ENCODE results near the gene BIRC2. TPM values are rescaled to one million over a fixed set of nuclear protein-coding genes. Genes with fewer than 3 reads are reported as not detected.

Gene BIRC2
- total and polyA plus RNA-seq, 2 experiments from 2014 or later = 15.3 to 25.2 TPM

- Mint-ChIP-seq H3K27me3 (ENCODE audit: insufficient read depth, low read depth, poor library complexity) (no peaks in the 10 kb centered on the region), H3K27ac (no peak overlapping the region), H3K4me1 (no peaks in the 10 kb centered on the region), H3K4me3 (no peak overlapping the region), H3K36me3 (ENCODE audit: low read depth) (peaks cover 28% of the 10 kb centered on the region), H3K9me3 (peaks cover 14% of the 10 kb centered on the region; the same call in 2 of the 3 replicates)
- no peak for TF ChIP-seq EZH2 (IDR thresholded peaks at IDR 0.05; ENCODE audit: low read depth, unreplicated experiment)
- no peak for TF ChIP-seq CREB1 (CRISPR knock-in tag; IDR thresholded peaks at IDR 0.05; ENCODE audit: low read depth)
- no peak for TF ChIP-seq POLR2AphosphoS5 (IDR thresholded peaks at IDR 0.05; ENCODE audit: low read depth)
- TF ChIP-seq STAT1 (IDR thresholded peaks at IDR 0.05; ENCODE audit: unreplicated experiment) = no peak
- TF ChIP-seq REST (IDR thresholded peaks at IDR 0.05; ENCODE audit: unreplicated experiment) = no peak
- TF ChIP-seq NANOG (IDR thresholded peaks at IDR 0.05; ENCODE audit: borderline replicate concordance) = no peak
- TF ChIP-seq CTCF (conservative IDR thresholded peaks at IDR 0.05; ENCODE audit: low read depth in 2 of 2) = no peak
- no peak for TF ChIP-seq ZNF114 (CRISPR knock-in tag; IDR thresholded peaks at IDR 0.05)
- TF ChIP-seq EZH2phosphoT487 (IDR thresholded peaks at IDR 0.05; ENCODE audit: unreplicated experiment) = no peak
- TF ChIP-seq ZNF331 (CRISPR knock-in tag; IDR thresholded peaks at IDR 0.05; ENCODE audit: low read depth) = no peak
- TF ChIP-seq ZNF462 (CRISPR knock-in tag; IDR thresholded peaks at IDR 0.05) = no peak
- TF ChIP-seq JUNB (IDR thresholded peaks at IDR 0.05; ENCODE audit: unreplicated experiment) = no peak
- TF ChIP-seq ETS1 (IDR thresholded peaks at IDR 0.05) = no peak
- Histone ChIP-seq H4K20me1 (replicated peaks; ENCODE audit: insufficient read depth) (peaks cover 3% of the 10 kb centered on the region), H3K4me1 (ENCODE audit: insufficient read depth) (no peaks in the 10 kb centered on the region), H3F3A (replicated peaks; ENCODE audit: low read depth) (no peaks in the 10 kb centered on the region), H3K9me2 (ENCODE audit: insufficient read depth) (no peaks in the 10 kb centered on the region), H3K36me3 (ENCODE audit: insufficient read depth) (no peaks in the 10 kb centered on the region), H3K79me2 (replicated peaks; ENCODE audit: insufficient read depth) (peaks cover 55% of the 10 kb centered on the region), H3K27ac (ENCODE audit: low read depth) (no peak overlapping the region), H2AFZ (no peak overlapping the region), H3K4me3 (no peak overlapping the region), H3K4me2 (no peak overlapping the region), H3K27me3 (ENCODE audit: insufficient read depth) (no peaks in the 10 kb centered on the region)
- ATAC-seq = no peak
- no peak for DNase-seq (ENCODE audit: low spot score)
Measured at GRCh38 chr11:102416976-102417375, 70.0 kb downstream of the BIRC2 start.

Data from GM23338 (cell line).